SK-N-DZ (cell line): ENCODE data around the gene NGEF.

Source experiments
- DNase-seq: peaks from one replicate; pipeline ENCODE4 v3.0.0-alpha.2; 2015; ENCODE audit warnings: low spot score

The NGEF gene

GRCh38 chr2:233044974-233045605, 32.0 kb upstream of the NGEF start:
- no peak for DNase-seq

GRCh38 chr2:233042549-233042948, 29.5 kb upstream of the NGEF start:
- no peak for DNase-seq

- DNase-seq: no peak
Measured at GRCh38 chr2:233041722-233042323, 28.8 kb upstream of the NGEF start.

GRCh38 chr2:233040571-233040970, 27.5 kb upstream of the NGEF start:
- no peak for DNase-seq

GRCh38 chr2:233039846-233040530, 26.9 kb upstream of the NGEF start:
- DNase-seq: no peak

GRCh38 chr2:233039212-233039845, 26.3 kb upstream of the NGEF start:
- DNase-seq: no peak

GRCh38 chr2:233037078-233037477, 24.0 kb upstream of the NGEF start:
- no peak for DNase-seq

- DNase-seq: no peak
Measured at GRCh38 chr2:233036162-233036838, 23.2 kb upstream of the NGEF start.

GRCh38 chr2:233035426-233036161, 22.5 kb upstream of the NGEF start:
- no peak for DNase-seq

GRCh38 chr2:233034091-233034882, 21.2 kb upstream of the NGEF start:
- DNase-seq: no peak

GRCh38 chr2:233033672-233034071, 20.6 kb upstream of the NGEF start:
- no peak for DNase-seq

- no peak for DNase-seq
Measured at GRCh38 chr2:233032551-233033320, 19.7 kb upstream of the NGEF start, which contains the start of gene NEU2. NEU2 (plus strand) TSS chr2:233032672; CDS start chr2:233032672, 0 bp downstream.

- no peak for DNase-seq
Measured at GRCh38 chr2:233031556-233032500, 18.8 kb upstream of the NGEF start.

GRCh38 chr2:233029321-233029720, 16.3 kb upstream of the NGEF start:
- no peak for DNase-seq

GRCh38 chr2:233026198-233026813, 13.2 kb upstream of the NGEF start:
- no peak for DNase-seq

GRCh38 chr2:233025706-233026105, 12.7 kb upstream of the NGEF start:
- no peak for DNase-seq

GRCh38 chr2:233023761-233024410, 10.8 kb upstream of the NGEF start:
- no peak for DNase-seq
